HuH-7 (cell line): ENCODE measurements around the gene A3GALT2.
"Not testable (repeated sequence)": the region's sequence is repeated elsewhere in the genome, so short reads cannot be mapped to it uniquely, and the experiment has no call there.

ENCODE experiments used
- DNase-seq: peaks from one replicate; pipeline ENCODE4 v3.0.0; 2011; ENCODE audit warnings: low spot score

The A3GALT2 gene

DNA sequence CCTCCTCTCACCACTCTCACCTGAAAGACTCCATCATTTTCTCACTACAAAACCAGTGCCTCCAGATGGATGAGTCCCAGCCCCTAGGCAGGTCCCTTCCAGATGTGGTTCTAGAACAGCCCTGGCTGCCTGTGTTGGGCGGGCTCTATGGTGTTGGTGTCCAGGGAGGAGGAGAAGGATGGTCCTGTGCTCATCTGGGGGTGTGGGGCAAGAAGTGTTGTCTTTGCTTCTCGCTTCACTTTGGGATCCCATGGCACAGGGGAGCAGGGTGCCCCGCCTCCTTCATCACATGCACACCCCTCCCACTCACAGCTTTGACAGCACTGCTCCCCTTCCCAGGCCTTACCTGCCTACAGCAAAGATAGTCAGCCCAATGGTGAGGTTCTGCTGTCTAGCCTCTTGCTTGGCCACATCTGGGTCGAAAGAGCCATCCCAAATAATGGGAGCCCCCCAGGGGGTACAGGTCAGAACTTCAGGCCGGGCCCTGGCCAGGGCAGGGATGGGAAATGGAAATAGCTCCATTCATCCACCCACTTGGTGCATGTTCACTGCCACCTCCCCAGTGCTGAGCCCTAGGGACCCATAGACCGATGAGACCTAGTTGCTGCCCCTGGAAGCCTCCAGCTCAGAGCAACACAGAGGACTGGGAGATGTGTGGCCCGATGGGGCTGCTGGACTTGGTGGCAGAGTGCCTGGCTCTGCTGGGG is 9.0 kb downstream of the A3GALT2 start:
- DNase-seq, result no peak

- no peak for DNase-seq
These were observed 10.2 kb downstream of the A3GALT2 start for GRCh38 chr1:33310702-33311101.

DNA sequence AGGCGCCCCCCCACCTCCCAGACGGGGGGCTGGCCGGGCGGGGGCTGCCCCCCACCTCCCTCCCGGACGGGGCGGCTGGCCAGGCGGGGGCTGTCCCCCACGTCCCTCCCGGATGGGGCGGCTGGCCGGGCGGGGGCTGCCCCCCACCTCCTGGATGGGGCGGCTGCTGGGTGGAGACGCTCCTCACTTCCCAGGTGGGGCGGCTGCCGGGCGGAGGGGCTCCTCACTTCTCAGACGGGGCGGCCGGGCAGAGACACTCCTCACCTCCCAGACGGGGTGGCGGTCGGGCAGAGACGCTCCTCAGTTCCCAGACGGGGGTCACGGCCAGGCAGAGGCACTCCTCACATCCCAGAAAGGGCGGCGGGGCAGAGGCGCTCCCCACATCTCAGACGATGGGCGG is 11.5 kb downstream of the A3GALT2 start:
- not testable (repeated sequence) for DNase-seq

DNA sequence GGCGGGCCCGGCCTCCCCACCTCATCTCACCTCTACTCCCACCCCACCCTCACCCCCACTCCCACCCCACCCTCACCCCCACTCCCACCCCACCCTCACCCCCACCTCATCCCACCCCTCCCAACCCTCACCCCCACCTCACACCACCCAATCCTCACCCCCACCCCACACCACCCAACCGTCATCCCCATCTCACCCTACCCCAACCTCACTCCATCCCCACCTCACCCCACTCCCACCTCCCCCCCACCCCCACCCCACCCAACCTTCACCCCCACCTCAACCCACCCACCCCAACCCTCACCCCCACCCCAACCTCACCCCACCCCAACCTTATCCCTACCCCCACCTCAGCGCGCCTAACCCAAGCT is 13.4 kb downstream of the A3GALT2 start:
- DNase-seq, result no peak

DNA sequence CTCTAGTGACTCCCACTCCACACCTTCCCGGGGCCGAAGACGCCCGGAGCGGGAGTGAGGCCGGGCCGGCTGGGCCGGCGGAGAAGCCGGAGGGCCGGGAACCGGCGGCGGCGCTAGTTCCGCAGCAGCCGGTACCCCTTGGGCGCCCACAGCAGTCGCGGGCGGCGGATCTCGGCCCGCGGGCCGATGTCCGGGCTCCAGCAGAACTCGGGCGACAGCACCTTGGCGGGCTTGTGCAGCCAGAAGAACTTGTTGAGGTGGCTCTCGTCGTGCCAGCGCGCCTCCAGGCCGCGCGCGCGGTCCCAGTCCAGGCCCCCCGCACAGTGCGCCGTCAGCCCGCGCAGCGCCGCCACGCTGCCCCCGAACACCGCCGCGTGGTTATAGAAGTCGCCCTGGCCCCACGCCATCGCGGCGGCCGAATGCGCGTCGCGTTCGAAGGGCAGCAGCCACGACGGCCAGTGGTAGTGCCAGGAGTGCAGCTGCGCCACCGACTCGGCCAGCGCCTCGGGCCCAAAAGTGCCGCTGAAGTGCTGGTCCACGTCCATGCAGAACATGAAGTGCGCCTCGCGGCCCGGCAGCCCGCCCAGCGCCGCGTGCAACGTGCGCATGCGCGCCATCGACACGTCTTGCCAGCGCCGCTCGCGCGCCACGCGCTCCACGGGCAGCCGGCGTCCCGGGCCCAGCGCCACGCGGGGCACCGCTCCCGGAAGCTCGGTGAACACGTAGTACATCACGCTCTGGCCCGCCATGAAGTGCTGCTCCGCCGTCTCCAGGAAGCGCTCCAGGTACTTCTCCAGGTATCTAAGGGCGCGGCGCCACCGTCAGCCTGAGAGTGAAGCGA is 14.0 kb downstream of the A3GALT2 start:
- no peak for DNase-seq

GRCh38 chr1:33305816-33306652 is 14.9 kb downstream of the A3GALT2 start:
- no peak for DNase-seq

- no peak for DNase-seq
These were observed 15.9 kb downstream of the A3GALT2 start for GRCh38 chr1:33305016-33305415.

GRCh38 chr1:33302325-33302724 is 18.6 kb downstream of the A3GALT2 start:
- DNase-seq, result no peak

GRCh38 chr1:33301273-33301984 is 19.5 kb downstream of the A3GALT2 start:
- no peak for DNase-seq

DNA sequence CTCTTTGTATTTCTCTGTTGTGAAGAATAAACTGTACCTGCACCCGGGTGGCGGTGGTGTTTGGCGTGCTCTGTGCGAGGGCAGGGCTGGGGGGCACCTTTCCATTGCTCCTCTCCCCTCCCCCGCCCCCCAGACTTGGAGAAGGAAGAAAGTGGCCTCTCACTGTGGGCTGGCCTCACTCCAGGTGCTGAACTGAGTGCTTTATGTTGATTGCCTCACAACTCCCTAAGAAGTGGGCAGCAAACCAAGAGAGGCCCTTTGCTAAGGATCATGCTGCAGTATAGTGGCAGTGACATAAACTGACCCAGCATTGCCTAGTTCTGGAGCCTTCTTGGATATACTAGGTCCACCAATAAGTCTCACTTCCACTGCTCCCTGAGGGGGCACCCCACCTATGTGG is 20.2 kb downstream of the A3GALT2 start:
- DNase-seq, result no peak

- DNase-seq, result no peak
These were observed 21.3 kb downstream of the A3GALT2 start for GRCh38 chr1:33299461-33300155.

GRCh38 chr1:33298623-33299277 is 22.1 kb downstream of the A3GALT2 start:
- peak; percentile 84 for DNase-seq

GRCh38 chr1:33297911-33298622 is 22.8 kb downstream of the A3GALT2 start:
- no peak for DNase-seq

DNA sequence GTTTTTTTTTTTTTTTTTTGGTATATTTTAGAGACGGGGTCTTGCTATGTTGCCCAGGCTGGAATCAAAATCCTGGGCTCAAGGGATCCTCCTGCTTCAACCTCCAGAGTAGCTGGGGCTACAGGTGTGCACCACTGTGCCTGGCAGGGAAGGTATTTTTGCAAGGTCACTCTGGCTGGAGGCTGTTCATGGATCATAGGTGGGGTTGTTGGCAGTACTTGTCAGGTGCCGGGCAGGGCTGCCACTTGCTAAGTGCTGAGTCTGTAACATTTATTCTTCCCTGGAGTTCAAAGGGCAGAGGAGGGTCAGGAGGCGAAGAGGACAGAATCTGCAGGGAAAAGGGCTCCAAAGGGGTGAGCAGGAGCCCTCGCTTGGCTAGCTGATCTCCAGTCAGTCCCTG is 24.1 kb downstream of the A3GALT2 start:
- no peak for DNase-seq

GRCh38 chr1:33296082-33296458 is 24.8 kb downstream of the A3GALT2 start:
- no peak for DNase-seq

GRCh38 chr1:33295450-33296081 is 25.3 kb downstream of the A3GALT2 start:
- DNase-seq, result peak; percentile 91

- DNase-seq, result no peak
These were observed 25.9 kb downstream of the A3GALT2 start for GRCh38 chr1:33295023-33295422.

- DNase-seq, result no peak
These were observed 26.6 kb downstream of the A3GALT2 start for GRCh38 chr1:33294071-33295010.
